Left forelimb (tissue), 1 donor: ENCODE measurements around the gene PDE4D.

Source experiments
- DNase-seq: peaks from one replicate; pipeline ENCODE4 v3.0.0-alpha.2; 2018; ENCODE audit warnings: low spot score

Gene PDE4D

DNA sequence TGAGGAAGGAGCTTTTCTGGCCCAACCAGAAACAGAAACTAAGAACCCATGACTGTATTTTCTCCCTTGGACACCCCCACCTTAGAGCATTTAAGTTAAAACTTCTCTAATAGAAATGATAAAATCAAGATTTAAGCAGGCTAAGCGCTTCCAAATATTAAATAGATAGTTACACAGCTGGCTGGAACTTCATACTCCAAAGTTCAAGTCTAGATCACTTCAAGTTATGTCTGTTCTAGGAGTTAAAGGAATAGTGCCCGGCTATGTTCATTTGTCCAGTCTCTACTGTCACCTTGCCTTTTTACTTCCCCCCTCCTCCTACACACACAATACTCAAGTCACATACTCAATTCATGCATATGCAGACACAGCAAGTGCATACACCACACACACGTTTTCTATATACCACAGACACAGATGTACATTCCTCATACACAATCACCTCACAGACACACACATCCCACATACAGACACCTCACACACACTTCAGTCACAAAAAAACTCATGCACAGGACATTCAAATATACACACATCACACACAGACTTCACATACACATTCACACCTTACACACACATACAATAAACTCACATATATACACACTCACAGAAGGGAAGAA is 237.7 kb downstream of the PDE4D start:
- no peak for DNase-seq

DNA sequence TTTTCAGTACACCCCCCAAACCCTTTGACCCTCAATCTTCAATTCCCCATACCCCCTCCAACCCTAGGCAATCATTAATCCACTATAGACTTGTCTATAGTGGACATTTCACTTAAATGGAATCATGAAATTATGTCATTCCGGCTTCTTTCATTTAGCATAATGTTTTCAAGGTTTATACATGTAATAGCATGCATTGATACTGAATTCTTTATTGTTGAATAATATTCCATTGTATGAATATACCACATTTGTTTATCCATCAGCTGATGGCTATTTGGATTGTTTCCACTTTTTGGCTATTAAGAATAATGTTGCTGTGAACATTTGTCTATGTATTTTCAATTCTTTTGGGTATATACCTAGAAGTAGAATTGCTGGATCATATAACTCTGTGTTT is 238.8 kb downstream of the PDE4D start:
- DNase-seq: no peak

- no peak for DNase-seq
Measured at GRCh38 chr5:59652449-59652848, 241.1 kb downstream of the PDE4D start.

- no peak for DNase-seq
Measured at GRCh38 chr5:59648949-59649921, 244.3 kb downstream of the PDE4D start.

DNA sequence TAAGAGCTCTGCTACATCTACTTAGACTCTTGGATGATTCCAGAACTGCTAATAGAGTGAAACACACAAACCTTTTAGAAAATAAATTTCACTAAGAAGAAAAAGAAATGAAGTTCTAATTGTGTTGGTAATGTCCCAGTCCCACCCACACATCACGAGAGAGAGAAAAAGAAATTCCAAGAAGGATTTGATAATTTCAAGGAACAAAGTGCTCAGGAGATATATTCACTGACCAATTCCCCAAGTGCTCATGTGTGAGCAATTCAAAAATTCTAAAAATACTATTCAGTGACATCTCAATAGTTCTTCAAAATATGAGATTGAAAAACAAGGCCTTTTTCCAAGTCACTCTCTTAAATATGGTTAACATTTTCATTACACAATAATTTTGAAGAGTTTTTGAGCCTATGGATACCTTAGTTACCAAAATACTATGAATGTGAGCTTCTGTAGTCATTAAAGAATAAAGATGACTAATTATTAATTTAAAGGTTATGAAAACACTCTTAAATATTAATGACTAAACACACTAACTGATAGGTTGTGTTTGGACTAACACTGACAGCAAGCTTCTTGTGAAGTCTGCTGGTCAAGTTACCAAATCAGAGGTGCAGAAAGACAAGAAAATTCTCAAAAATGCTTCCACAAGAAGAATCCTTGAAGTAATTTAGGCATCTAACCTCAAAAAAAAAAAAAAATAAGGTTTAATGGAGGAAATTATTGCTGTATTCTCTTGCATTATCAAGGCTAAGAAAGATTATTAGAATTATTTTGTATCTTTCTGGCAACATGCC is 245.3 kb downstream of the PDE4D start:
- DNase-seq: no peak

- DNase-seq: no peak
Measured at GRCh38 chr5:59645380-59645779, 248.1 kb downstream of the PDE4D start.

GRCh38 chr5:59640411-59640810 is 253.1 kb downstream of the PDE4D start:
- DNase-seq: no peak

GRCh38 chr5:59637884-59638580 is 255.5 kb downstream of the PDE4D start:
- no peak for DNase-seq

GRCh38 chr5:59629561-59629960 is 264.0 kb downstream of the PDE4D start:
- no peak for DNase-seq

- no peak for DNase-seq
Measured at GRCh38 chr5:59628062-59628828, 265.3 kb downstream of the PDE4D start.

- DNase-seq: no peak
Measured at GRCh38 chr5:59624898-59625297, 268.6 kb downstream of the PDE4D start.

DNA sequence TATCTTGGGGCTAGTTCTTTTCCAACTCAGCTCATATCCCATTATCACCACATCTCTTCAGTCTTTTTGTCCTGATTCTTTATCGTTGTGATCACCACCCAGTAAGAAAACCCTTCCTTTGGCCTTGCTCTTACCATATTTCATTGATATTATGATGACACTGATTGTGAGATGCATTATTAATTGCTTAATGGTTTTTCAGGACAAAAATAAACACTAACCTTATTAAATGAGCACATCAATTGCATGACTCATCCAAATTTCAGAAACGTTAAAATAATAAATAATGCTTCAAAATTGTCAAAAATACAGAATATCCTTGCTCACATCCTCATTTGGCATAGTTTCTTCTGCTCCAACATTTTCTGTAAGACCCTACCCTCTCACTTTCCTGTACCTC is 270.7 kb downstream of the PDE4D start:
- no peak for DNase-seq

DNA sequence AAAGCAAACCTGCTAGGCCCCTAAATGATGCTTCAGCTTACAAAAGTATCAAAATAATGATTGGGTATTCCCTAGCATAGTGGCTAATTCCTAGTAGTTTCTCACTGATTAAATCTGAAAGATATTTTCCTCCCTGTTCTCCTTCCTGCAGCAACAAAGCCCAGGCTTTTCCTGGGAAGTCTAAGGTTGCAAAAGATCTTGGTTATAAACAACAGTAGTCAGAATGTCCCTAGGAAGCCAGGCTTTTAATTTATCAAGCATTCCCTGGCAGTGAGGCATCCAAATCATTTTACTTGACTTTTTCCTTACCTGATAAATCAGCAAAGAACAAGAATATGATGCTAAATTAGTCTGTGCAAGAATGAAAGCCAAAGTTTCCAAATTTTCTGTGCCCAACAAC is 272.0 kb downstream of the PDE4D start:
- no peak for DNase-seq

GRCh38 chr5:59620535-59621212 is 272.9 kb downstream of the PDE4D start:
- no peak for DNase-seq

DNA sequence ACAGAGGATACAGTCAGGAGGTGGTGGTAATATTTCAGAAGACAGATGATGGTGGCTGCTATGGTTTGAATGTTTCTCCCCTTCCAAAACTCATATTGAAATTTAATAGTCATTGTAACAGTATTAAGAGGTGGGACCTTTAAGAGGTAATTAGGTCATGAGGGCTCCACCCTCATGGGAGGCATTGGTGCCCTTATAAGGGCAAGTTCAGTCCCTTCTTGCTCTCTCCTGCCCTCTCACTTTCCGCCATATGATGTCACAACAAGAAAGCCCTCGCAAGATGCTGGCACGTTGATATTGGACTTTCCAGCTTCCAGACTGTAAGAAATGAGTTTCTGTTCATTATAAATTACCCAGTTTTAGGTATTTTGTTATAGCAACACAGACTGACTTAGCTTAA is 274.9 kb downstream of the PDE4D start:
- no peak for DNase-seq

GRCh38 chr5:59617186-59617771 is 276.2 kb downstream of the PDE4D start:
- DNase-seq: no peak

DNA sequence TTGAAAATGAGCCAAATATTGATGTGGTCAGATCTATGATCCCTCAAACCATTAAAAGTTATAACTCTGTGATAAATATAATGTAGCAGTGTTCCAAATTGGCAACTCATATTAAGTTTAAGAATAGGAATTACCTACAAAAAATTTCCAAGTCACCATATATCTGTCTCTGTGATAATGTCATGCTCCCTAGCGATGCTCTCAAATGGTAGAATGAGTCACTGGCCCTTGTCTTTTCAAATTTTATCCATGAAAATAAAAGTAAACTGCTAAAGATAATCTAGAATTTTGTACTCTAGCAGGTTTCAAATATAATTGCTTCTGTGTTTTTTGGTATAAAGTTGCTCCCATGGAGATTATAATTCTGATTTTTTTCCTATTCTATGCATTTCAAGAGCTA is 277.1 kb downstream of the PDE4D start:
- DNase-seq: no peak

DNA sequence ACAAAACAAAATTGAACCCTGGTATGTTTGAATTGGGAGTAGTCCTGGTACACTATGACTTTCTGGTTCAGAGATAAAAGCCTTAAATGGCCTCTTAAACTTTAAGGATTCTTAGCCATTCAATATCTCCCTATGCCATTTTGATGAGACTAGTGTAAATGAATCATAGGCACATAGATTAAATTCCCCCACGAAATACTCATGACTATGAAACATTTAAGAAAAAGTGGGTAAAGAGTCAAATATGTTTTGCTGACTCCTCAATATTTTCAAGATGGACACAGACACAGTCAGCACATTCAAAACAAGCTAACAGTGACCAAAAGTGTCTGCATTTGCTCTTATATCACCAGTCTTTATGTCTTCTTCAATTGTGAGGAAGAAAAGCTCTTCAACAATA is 278.3 kb downstream of the PDE4D start:
- DNase-seq: no peak

GRCh38 chr5:59609501-59610265 is 283.8 kb downstream of the PDE4D start:
- no peak for DNase-seq
